Left kidney (tissue), 2 donors: ENCODE data around the gene ADGRG3. TPM values are rescaled to one million over a fixed set of nuclear protein-coding genes. Genes with fewer than 3 reads are reported as not detected.

Source experiments
- DNase-seq: peaks from one replicate; pipeline ENCODE4 v3.0.0-alpha.2; 2013
- polyA plus RNA-seq: library from polyadenylated mRNA; unstranded; fragments of 120-200 nt; gene quantifications from one replicate; pipeline ENCODE4 v1.2.1, GENCODE V29; 2013; ENCODE audit not compliant: insufficient read length

Gene ADGRG3
- polyA plus RNA-seq, 1 donor = 0.18 TPM

DNA sequence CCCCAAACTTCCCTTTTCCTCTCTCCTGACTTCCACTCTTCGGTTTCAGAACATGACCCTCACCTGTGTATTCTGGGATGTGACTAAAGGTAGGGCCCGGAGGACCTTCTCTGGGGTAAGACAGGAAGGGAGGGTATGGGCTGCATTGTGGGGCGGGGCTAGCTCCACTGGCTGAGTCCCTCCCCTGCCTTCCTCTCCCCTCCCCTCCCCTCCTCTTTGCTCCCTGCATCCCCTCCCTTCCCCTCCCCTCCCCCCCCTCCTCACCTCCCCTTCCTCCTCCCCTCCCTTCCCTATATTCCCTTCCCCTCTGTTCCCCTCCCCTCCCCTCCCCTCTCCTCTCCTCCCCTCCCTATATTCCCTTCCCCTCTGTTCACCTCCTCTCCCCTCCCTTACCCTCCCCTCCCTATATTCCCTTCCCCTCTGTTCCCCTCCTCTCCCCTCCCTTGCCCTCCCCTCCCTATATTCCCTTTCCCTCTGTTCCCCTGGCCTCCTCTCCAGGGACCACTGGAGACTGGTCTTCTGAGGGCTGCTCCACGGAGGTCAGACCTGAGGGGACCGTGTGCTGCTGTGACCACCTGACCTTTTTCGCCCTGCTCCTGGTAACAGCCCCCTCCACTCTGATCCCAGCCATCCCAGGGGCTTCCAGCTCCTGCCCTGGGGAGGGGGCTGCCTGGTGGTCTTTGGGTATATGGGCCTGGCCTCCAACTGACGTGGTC is 11.8 kb downstream of the ADGRG3 start:
- DNase-seq = no peak

DNA sequence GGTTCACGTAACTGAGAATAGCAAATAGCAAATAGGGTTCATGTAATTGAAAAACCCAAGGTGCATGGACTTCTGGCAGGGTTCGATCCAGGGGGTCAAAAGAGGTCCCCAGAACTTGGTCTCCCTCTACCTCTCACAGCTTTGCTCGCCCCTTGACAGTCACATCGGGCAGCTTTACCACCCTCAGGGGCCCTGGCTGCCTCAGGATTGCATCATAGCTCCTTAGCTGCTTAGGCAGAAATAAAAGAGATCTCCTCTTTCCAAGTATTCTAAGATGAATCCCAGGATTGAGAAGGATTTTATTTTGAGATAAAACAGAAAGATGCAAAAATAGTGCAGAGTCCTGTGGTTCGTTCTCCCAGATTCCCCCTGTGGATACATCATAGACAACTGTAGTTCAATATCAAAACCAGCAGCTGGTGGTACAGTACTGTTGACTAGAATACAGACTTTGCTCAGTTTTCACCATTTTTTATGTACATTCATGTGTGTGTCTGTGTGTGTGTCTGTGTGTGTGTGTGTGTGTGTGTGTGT is 12.8 kb downstream of the ADGRG3 start:
- DNase-seq = no peak

DNA sequence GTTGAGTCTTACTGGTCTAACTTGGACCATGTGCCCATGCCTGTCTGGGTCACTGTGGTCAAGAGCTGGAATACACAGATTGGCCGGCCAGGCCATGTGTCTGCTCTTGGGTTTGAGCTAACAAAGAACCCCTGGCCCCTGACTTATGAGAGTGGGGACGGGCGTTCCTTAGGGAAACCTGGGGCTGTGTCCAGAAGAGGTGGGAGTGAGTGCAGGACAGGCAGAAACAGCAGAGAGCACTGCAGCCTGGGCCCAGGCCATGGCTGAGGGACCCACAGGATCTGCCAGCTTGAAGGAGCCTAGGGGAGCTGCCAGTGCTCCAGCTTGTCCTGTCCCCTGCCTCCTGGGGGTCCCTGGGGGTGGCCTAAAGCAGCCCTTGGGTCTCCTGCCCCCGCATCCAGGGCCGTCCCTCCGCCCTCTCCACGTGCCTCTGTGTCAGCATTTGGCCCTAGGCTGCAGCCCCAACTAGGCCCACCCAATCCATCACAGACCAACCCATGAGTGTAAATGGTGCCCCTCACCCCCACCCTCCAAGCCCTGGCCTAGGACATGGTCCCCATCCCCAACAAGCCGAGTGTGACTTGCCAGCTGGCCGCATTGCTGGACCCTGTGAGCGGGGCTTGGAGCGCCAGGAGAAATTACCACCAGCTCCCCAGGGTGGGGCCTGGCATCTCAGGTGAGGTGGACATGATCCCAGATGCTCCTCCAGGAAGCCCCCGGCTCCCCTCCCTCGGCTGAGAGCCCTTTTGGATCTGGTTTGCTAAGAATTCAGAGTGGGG is 14.0 kb downstream of the ADGRG3 start:
- no peak for DNase-seq

DNA sequence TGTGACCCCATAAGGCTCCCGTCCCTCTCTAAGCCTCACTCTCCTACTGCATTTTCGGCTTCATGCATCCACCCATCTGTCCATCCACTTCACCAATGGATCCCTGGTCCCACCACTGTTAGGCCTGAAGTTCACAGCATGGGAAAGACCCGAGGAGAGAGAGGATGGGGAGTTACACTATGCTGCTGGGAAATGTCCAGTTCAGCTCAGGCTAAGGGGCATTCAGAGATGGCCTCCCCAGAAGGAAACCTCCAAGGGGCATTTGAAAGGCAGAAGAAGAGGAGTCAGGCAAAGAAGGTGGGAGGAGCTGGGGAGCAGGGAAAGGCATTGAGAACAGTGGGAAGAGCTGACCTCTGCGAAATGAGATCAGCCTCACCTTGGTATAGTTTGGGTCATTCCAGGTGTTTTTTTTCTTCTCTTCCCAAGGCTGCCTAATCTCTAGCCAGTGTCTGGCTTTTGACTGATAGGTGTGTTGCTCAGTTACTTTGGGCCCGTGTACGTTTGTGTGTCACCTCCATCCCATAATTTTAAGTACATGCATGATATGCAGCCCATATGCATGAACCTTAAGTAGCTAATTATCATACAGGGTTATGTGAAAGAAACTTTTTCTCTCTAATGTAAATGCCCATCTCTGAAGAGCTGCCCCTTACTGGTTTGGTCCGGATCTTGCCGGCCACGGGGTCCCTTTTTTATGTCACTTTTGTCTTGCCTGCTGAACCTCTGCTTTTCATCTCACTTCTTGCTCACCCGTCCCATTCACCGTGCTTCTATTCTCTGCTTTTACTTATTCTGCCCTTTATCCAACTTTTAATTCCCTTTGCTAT is 14.9 kb downstream of the ADGRG3 start:
- DNase-seq = no peak

DNA sequence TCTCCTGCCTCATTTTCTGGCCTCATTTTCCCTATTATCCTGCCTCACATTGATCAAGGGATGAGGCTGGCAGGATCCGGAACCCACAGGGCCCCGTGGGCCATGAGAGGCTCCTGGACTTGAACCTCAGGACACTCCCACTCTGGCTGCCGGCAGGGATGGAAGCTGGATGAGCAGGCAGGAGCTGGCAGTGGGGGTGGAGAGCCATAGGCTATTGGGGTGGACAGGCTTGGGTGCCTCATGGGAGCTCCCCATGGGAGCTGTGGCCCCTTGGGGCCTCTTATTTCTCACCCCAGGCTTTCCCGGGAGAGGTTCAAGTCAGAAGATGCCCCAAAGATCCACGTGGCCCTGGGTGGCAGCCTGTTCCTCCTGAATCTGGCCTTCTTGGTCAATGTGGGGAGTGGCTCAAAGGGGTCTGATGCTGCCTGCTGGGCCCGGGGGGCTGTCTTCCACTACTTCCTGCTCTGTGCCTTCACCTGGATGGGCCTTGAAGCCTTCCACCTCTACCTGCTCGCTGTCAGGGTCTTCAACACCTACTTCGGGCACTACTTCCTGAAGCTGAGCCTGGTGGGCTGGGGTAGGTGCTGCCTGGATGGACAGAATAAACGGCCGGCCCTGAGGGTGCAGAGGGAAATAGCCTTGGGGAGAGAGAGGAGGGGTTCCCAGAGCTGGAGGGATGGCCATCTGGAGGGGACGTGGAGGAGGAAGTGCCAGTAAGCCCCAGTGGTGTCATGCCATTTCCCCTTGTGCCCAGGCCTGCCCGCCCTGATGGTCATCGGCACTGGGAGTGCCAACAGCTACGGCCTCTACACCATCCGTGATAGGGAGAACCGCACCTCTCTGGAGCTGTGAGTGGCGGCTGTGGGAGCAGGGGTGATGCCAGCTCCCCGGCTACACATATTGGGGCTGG is 15.8 kb downstream of the ADGRG3 start:
- DNase-seq = no peak

- DNase-seq = no peak
Measured at GRCh38 chr16:57684626-57685358, 16.7 kb downstream of the ADGRG3 start.

DNA sequence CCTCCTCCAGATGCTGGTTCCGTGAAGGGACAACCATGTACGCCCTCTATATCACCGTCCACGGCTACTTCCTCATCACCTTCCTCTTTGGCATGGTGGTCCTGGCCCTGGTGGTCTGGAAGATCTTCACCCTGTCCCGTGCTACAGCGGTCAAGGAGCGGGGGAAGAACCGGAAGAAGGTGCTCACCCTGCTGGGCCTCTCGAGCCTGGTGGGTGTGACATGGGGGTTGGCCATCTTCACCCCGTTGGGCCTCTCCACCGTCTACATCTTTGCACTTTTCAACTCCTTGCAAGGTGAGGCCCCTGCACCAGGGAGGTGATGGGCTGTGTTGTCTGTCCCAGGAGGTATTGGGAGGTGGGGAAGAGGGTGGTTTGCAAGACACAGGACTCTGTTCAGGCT is 17.5 kb downstream of the ADGRG3 start:
- DNase-seq = no peak

DNA sequence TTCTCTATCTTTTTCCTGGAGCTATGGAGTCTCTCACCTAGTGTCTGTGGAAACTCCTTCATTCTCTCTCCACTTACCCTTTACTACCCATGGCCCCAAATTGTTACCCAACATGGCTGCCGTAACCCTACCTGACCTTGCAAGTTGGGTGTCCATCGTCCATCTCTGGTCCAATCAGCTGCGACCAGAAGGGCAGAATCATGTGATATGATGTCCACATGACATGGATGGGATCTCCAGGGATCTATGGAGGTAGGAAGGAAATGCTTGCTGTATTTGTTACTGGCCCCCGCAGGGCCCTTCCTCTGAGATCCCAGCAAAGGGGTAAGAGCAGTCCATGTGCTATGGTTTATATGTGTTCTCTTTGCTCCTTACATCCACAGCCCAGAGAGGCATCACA is 18.5 kb downstream of the ADGRG3 start:
- no peak for DNase-seq

DNA sequence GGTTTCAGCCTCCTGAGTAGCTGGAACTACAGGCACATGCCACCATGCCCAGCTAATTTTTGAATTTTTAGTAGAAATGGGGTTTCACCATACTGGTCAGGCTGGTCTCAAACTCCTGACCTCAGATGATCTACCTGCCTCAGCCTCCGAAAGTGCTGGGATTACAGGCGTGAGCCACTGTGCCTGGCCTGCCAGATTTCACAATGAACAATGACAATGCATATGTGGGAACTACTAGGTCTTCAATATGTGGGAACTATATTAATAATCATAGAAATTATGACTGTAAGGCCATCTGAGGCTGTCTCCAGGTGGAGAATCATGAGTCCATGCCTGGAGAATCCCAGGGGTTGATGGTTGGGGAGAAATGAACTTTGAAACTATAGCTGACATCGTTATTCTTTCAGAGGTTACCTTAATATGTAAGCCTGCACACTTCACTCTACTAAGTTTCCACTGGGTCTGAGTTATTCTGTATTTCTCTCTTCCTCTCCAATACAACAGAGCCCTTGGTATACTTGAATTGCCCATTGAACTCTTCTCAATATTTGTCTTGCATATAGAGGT is 19.3 kb downstream of the ADGRG3 start:
- no peak for DNase-seq

DNA sequence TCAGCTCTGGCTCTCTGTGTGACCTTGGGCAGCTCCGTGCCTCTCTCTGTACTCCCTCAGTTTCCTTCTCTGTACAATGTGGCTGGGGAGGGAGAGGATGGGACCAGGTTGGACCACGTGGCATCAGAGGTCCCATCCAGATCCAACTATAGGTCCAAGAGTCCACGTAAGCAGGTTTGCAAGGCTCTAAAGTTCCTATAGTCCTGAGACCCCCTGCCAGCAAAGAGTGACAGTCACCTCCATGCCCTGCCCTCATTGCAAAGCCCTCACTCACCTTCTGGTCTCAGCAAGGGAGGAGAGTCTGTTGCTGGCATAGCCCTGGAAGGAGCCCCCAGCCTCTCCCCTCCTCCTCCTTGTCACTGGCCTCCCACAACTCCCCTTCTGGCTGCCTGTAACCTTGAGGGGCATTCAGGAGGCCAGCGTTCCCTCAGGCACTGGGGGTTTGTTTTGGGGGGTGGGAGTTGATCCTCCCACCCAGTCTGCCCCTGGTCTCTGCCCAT is 20.4 kb downstream of the ADGRG3 start:
- DNase-seq = no peak

DNA sequence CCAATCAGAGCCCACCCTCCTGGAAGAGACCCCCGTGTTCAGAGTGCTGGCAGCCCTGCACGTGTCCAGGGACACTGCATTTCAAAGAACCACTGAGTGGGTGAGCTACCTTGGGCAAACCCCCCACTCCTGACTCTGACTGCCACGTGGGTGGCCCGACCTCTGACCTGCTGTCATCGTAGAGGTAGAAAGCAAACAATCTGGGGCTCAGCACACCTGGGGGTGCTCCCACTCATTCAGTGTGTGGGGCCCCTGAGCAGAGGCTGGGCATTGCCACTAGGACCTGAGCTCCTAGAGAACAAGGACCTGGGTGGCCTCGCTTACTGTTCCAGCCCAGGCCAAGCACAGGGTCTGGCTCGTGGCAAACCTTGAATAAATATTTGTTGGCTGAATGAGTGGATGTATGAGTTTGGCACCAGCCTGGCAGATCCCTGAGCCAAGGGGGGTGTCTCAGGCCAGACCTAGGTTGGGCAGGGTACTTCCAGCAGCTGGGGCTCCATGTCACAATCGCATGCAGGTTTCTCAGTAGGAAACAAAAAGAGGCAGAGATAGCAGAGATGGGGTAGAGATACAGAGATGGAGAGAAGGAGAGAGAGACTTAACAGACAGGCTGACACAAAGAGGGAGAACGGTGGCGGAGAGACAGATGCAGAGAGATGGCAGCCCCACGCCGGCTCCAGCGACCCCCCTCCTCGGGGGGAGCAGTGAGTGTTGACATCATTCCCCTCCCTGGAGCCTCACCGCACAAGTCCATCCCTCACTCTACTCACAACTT is 21.1 kb downstream of the ADGRG3 start:
- DNase-seq = no peak

GRCh38 chr16:57689762-57690558 is 21.9 kb downstream of the ADGRG3 start:
- no peak for DNase-seq

GRCh38 chr16:57690782-57691471 is 22.8 kb downstream of the ADGRG3 start:
- DNase-seq = no peak

DNA sequence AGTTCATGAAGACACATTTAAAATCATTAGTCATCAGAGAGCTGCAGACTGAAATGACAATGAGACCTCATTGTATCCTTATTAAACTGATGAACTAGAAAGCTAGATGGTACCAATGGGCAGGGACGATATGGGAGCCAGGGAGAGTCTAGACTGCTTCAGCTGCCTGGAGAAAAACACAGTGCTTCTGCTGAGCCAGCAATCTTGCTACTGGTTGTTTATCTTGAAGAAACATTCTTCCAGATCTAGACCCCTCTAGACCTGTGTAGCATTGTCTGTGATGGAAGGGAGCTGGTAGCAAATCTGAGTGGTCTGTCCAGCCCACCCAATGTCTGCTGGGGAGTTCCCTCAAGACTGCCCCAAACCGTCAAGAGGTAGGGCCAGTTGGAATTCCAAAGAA is 24.5 kb downstream of the ADGRG3 start:
- DNase-seq = no peak

DNA sequence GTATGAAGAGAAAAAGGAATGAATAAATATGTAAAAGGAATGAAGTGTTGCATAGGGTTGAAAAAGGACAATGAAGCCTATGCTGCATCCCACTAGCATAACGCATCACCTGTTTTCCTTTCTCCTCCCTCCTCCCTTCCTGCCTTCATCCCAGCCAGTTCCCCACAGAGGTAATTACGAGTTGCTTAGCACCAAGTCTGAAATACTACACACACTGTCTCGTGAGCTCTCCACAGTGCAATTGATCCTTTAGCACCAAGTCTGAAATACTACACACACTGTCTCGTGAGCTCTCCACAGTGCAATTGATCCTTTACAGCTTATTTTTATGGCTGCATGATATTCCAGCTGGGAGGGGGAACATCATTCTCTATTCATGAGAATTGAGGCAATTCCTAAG is 25.4 kb downstream of the ADGRG3 start:
- DNase-seq = no peak

- DNase-seq = no peak
Measured at GRCh38 chr16:57694231-57694724, 26.2 kb downstream of the ADGRG3 start.
